Right lobe of liver (tissue), 4 donors: ENCODE results near the gene NFAT5.

Experiments used
- CTCF ChIP-seq, 4 donors: fragments of 200-600 bp in 3 of 4; fragments of 450-650 bp in 1 of 4; IDR thresholded peaks; one replicate each; pipeline versions ENCODE4 v1.5.1 to v1.8.0; 2016 to 2022; ENCODE audit warnings: antibody characterized with exemption in 4 of 4, mild to moderate bottlenecking in 2 of 4
- POLR2A ChIP-seq: fragments of 450-650 bp; IDR thresholded peaks from one replicate; pipeline ENCODE4 v1.6.1; 2017; ENCODE audit warnings: antibody characterized with exemption, mild to moderate bottlenecking
- donor health status: DM: no; HTN: no; CAD: no.
- donor health status: DM: no; HTN: no; CAD: no.
- donor health status: DM: no; HTN: yes; CAD: no.

GRCh38 chr16:69711115-69711740 is 145.5 kb downstream of the NFAT5 start:
- no peak for TF ChIP-seq CTCF (IDR thresholded peaks at IDR 0.05)
- TF ChIP-seq POLR2A = no peak
